Gastrocnemius medialis (tissue), 4 donors: ENCODE measurements around the gene CRYBA1.

Experiments used
- POLR2A ChIP-seq, 2 donors: fragments of 450-650 bp; IDR thresholded peaks; one replicate each; pipeline ENCODE4 v1.6.1; 2017; ENCODE audit warnings: antibody characterized with exemption in 2 of 2, mild to moderate bottlenecking in 2 of 2, moderate library complexity in 2 of 2
- TF ChIP-seq, protein P1 (sequence below), 5 experiments: fragments of 450-650 bp in 3 of 5; fragments of 200-600 bp in 2 of 5; sonication (generic) in 2 of 5; IDR thresholded peaks in 4 of 5; conservative IDR thresholded peaks in 1 of 5; 1 replicate in 4 of 5; 2 replicates in 1 of 5; pipeline ENCODE4 v1.5.1; 2016 to 2019; ENCODE audit warnings: antibody characterized with exemption in 5 of 5, mild to moderate bottlenecking in 3 of 5, moderate library complexity in 3 of 5

DNA sequence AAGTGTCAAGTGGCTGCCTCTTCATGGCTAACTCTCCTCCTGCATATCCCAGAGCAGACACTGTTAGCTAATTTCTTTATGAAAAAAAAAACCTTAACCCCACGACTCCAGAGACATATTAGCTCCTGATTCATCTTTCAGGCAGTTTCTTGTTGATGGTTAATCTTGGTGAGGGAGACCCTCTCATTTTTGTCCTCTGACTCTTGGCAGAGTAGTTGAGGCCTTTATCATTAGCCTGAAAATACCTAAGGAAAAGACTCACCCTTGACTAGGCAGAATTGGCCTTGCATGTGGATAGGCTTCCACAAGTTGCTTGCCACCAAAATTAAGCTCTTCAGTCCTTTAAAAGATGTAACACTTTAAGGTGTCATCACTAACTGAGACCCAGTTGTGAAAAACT, 4.0 kb downstream of the CRYBA1 start:
- TF ChIP-seq, protein P1, sequence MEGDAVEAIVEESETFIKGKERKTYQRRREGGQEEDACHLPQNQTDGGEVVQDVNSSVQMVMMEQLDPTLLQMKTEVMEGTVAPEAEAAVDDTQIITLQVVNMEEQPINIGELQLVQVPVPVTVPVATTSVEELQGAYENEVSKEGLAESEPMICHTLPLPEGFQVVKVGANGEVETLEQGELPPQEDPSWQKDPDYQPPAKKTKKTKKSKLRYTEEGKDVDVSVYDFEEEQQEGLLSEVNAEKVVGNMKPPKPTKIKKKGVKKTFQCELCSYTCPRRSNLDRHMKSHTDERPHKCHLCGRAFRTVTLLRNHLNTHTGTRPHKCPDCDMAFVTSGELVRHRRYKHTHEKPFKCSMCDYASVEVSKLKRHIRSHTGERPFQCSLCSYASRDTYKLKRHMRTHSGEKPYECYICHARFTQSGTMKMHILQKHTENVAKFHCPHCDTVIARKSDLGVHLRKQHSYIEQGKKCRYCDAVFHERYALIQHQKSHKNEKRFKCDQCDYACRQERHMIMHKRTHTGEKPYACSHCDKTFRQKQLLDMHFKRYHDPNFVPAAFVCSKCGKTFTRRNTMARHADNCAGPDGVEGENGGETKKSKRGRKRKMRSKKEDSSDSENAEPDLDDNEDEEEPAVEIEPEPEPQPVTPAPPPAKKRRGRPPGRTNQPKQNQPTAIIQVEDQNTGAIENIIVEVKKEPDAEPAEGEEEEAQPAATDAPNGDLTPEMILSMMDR (IDR thresholded peaks at IDR 0.05 in 4 of 5, conservative IDR thresholded peaks at IDR 0.05 in 1 of 5): no peak
- no peak for TF ChIP-seq POLR2A (IDR thresholded peaks at IDR 0.05)
